Lower leg skin (tissue), 4 donors: ENCODE results near the gene LRRC75A. TPM values are rescaled to one million over a fixed set of nuclear protein-coding genes. Genes with fewer than 3 reads are reported as not detected.
"Not testable (repeated sequence)": the region's sequence is repeated elsewhere in the genome, so short reads cannot be mapped to it uniquely, and the experiment has no call there.

Experiments used
- DNase-seq, 2 donors: peaks; one replicate each; pipeline ENCODE4 v3.0.0-alpha.2; 2019; ENCODE audit warnings: low spot score in 2 of 2
- H3K4me3 ChIP-seq: fragments of 200-600 bp; sonication (generic); 2 replicates; pipeline ENCODE4 v1.5.1; 2017; ENCODE audit warnings: mild to moderate bottlenecking, low read depth; ENCODE audit not compliant: poor library complexity, severe bottlenecking
- CTCF ChIP-seq, 3 donors: fragments of 450-650 bp; IDR thresholded peaks; one replicate each; pipeline ENCODE4 v1.5.1; 2016; ENCODE audit warnings: antibody characterized with exemption in 3 of 3, mild to moderate bottlenecking in 3 of 3, moderate library complexity in 2 of 3
- POLR2A ChIP-seq, 2 donors: fragments of 450-650 bp; IDR thresholded peaks; one replicate each; pipeline ENCODE4 v1.6.1; 2016 to 2017; ENCODE audit warnings: antibody characterized with exemption in 2 of 2, mild to moderate bottlenecking in 1 of 2, moderate library complexity in 1 of 2
- WGBS, 2 donors: methylation state at CpG; one replicate each; pipeline ENCODE4 v1.1.5; 2018; 5-methylcytosine and 5-hydroxymethylcytosine counted together
- intact Hi-C: fragments of 100-400 bp; cut with DNase I; formaldehyde crosslinking; loops from one replicate; pipeline ENCODE4 v1.15.0; 2023; ENCODE audit warnings: low total_unique reads
- total RNA-seq, 4 donors: library from RNA; depleted of rRNA; stranded (reverse); fragments of >200 nt; gene quantifications; one replicate each; pipeline ENCODE4 v1.1.0, GENCODE V29; 2016

The LRRC75A gene
- total RNA-seq, 4 donors from 2014 or later: 0.74 to 1.6 (median 0.99) TPM

GRCh38 chr17:16444258-16444886, 47.6 kb downstream of the LRRC75A start:
- DNase-seq: no peak
- WGBS, 2 donors: 90 to 92% methylated on average over 6 of the region's 6 CpGs
- intact Hi-C loops: no loop called here
- H3K4me3 ChIP-seq: no peak overlapping the region
- no peak for TF ChIP-seq CTCF (IDR thresholded peaks at IDR 0.05)

- intact Hi-C loops: no loop called here
- no peak for DNase-seq
- 87 to 90% methylated on average over 25 to 27 of the region's 27 CpGs for WGBS, 2 donors
These were observed 48.3 kb downstream of the LRRC75A start for GRCh38 chr17:16443511-16444257.

GRCh38 chr17:16442594-16443510, 49.1 kb downstream of the LRRC75A start:
- TF ChIP-seq POLR2A (IDR thresholded peaks at IDR 0.05): no peak
- TF ChIP-seq CTCF (IDR thresholded peaks at IDR 0.05): no peak
- WGBS, 2 donors: 73 to 77% methylated on average over 7 of the region's 7 CpGs
- no peak for DNase-seq
- intact Hi-C loops: no loop called here
- no peak overlapping the region for H3K4me3 ChIP-seq

More at GRCh38 chr17:16443511-16444257, 48.3 kb downstream of the LRRC75A start:
- TF ChIP-seq POLR2A (IDR thresholded peaks at IDR 0.05): no peak
- no peak for TF ChIP-seq CTCF (IDR thresholded peaks at IDR 0.05)
- no peak overlapping the region for H3K4me3 ChIP-seq

GRCh38 chr17:16442141-16442540, 49.9 kb downstream of the LRRC75A start:
- WGBS, 2 donors: 88% methylated on average over 1 of the region's 1 CpG
- H3K4me3 ChIP-seq: no peak overlapping the region
- no peak for DNase-seq
- intact Hi-C loops: no loop called here
- TF ChIP-seq POLR2A (IDR thresholded peaks at IDR 0.05): no peak
- TF ChIP-seq CTCF (IDR thresholded peaks at IDR 0.05): no peak

GRCh38 chr17:16440901-16441629, 50.9 kb downstream of the LRRC75A start:
- TF ChIP-seq CTCF (IDR thresholded peaks at IDR 0.05) (no peak), POLR2A (IDR thresholded peaks at IDR 0.05) (no peak)
- no peak overlapping the region for H3K4me3 ChIP-seq
- DNase-seq: no peak
- WGBS, 2 donors: 62 to 66% methylated on average over 3 of the region's 3 CpGs
- intact Hi-C loops: no loop called here

- WGBS, 2 donors: 58 to 59% methylated on average over 5 of the region's 5 CpGs
- H3K4me3 ChIP-seq, DNase-seq, intact Hi-C loops: not testable (repeated sequence)
These were observed 51.6 kb downstream of the LRRC75A start for GRCh38 chr17:16440354-16440753.
